Liver (tissue), 9 donors: Measurements from ENCODE around the gene NEDD4. TPM values are rescaled to one million over a fixed set of nuclear protein-coding genes. Genes with fewer than 3 reads are reported as not detected.

ENCODE experiments used
- DNase-seq: peaks from one replicate; pipeline ENCODE4 v3.0.0-alpha.2; 2017; ENCODE audit warnings: low spot score
- H3K27ac ChIP-seq, 2 donors: one replicate each; pipeline ENCODE4 v1.7.0; 2013; ENCODE audit warnings: inconsistent platforms in 2 of 2, low read length in 2 of 2, control low read depth in 1 of 2, low read depth in 1 of 2, mild to moderate bottlenecking in 1 of 2
- H3K27me3 ChIP-seq, 4 donors: one replicate each; pipeline versions ENCODE4 v1.6.1 to v1.7.0; 2013; ENCODE audit warnings: low read length in 3 of 4, inconsistent platforms in 1 of 4, mild to moderate bottlenecking in 1 of 4, moderate library complexity in 1 of 4; ENCODE audit not compliant: control insufficient read depth in 4 of 4, insufficient read depth in 4 of 4
- H3K36me3 ChIP-seq, 4 donors: one replicate each; pipeline versions ENCODE4 v1.6.1 to v1.7.0; 2013; ENCODE audit warnings: low read length in 3 of 4, mild to moderate bottlenecking in 3 of 4, low read depth in 1 of 4, moderate library complexity in 1 of 4; ENCODE audit not compliant: control insufficient read depth in 4 of 4, insufficient read depth in 3 of 4
- H3K4me1 ChIP-seq, 4 donors: one replicate each; pipeline versions ENCODE4 v1.6.1 to v1.7.0; 2013; ENCODE audit warnings: low read length in 3 of 4, mild to moderate bottlenecking in 3 of 4, moderate library complexity in 1 of 4; ENCODE audit not compliant: control insufficient read depth in 4 of 4, insufficient read depth in 4 of 4
- H3K4me3 ChIP-seq, 3 donors: one replicate each; pipeline versions ENCODE4 v1.6.1 to v1.7.0; 2013; ENCODE audit warnings: low read length in 3 of 3, control low read depth in 1 of 3, low read depth in 1 of 3, mild to moderate bottlenecking in 1 of 3
- H3K9ac ChIP-seq, 2 donors: one replicate each; pipeline ENCODE4 v1.7.0; 2013; ENCODE audit warnings: low read length in 2 of 2, mild to moderate bottlenecking in 2 of 2, moderate library complexity in 2 of 2, control low read depth in 1 of 2, low read depth in 1 of 2
- H3K9me3 ChIP-seq, 4 donors: one replicate each; pipeline versions ENCODE4 v1.6.1 to v1.7.0; 2013; ENCODE audit warnings: low read length in 3 of 4; ENCODE audit not compliant: control insufficient read depth in 4 of 4
- CTCF ChIP-seq: fragments of 150-350 bp; IDR thresholded peaks from 2 replicates; pipeline ENCODE4 v1.5.1; 2017; ENCODE audit warnings: improper control_type of control experiment, low read depth, low read length; ENCODE audit not compliant: missing input control
- EGR1 ChIP-seq, 2 donors: IDR thresholded peaks; 2 replicates each; pipeline ENCODE4 v1.6.1; 2016 to 2018; ENCODE audit warnings: antibody characterized with exemption in 2 of 2, low read depth in 2 of 2
- FOXA1 ChIP-seq: IDR thresholded peaks from 2 replicates; pipeline ENCODE4 v1.6.1; 2016; ENCODE audit warnings: antibody characterized with exemption
- FOXA2 ChIP-seq: IDR thresholded peaks from 2 replicates; pipeline ENCODE4 v1.6.1; 2016; ENCODE audit warnings: antibody characterized with exemption
- GABPA ChIP-seq, 2 donors: IDR thresholded peaks in 1 of 2; conservative IDR thresholded peaks in 1 of 2; 2 replicates each; pipeline ENCODE4 v1.6.1; 2016; ENCODE audit warnings: antibody characterized with exemption in 2 of 2, mild to moderate bottlenecking in 1 of 2, moderate library complexity in 1 of 2
- HNF4A ChIP-seq, 2 donors: conservative IDR thresholded peaks; 2 replicates each; pipeline ENCODE4 v1.6.1; 2016; ENCODE audit warnings: antibody characterized with exemption in 2 of 2, mild to moderate bottlenecking in 2 of 2
- HNF4G ChIP-seq: IDR thresholded peaks from 2 replicates; pipeline ENCODE4 v1.6.1; 2016; ENCODE audit warnings: antibody characterized with exemption
- JUND ChIP-seq, 2 donors: IDR thresholded peaks; 2 replicates each; pipeline ENCODE4 v1.6.1; 2016; ENCODE audit warnings: antibody characterized with exemption in 2 of 2
- MAX ChIP-seq: IDR thresholded peaks from 2 replicates; pipeline ENCODE4 v1.6.1; 2016; ENCODE audit warnings: antibody characterized with exemption
- NR2F2 ChIP-seq: IDR thresholded peaks from 2 replicates; pipeline ENCODE4 v1.6.1; 2016; ENCODE audit warnings: antibody characterized with exemption
- RAD21 ChIP-seq, 2 donors: IDR thresholded peaks; 2 replicates each; pipeline ENCODE4 v1.6.1; 2016; ENCODE audit warnings: antibody characterized with exemption in 2 of 2, mild to moderate bottlenecking in 2 of 2
- RXRA ChIP-seq, 2 donors: IDR thresholded peaks; 2 replicates each; pipeline ENCODE4 v1.6.1; 2017 to 2018; ENCODE audit warnings: antibody characterized with exemption in 2 of 2, mild to moderate bottlenecking in 1 of 2
- SP1 ChIP-seq: IDR thresholded peaks from 2 replicates; pipeline ENCODE4 v1.6.1; 2018; ENCODE audit warnings: antibody characterized with exemption, mild to moderate bottlenecking
- TAF1 ChIP-seq: conservative IDR thresholded peaks from 2 replicates; pipeline ENCODE4 v1.6.1; 2016; ENCODE audit warnings: antibody characterized with exemption, mild to moderate bottlenecking
- YY1 ChIP-seq: IDR thresholded peaks from 2 replicates; pipeline ENCODE4 v1.6.1; 2016; ENCODE audit warnings: antibody characterized with exemption, mild to moderate bottlenecking
- ZBTB33 ChIP-seq: IDR thresholded peaks from 2 replicates; pipeline ENCODE4 v1.6.1; 2016; ENCODE audit warnings: antibody characterized with exemption
- WGBS: extraction: QIAGEN DNeasy Blood & Tissue Kit; methylation state at CpG from one replicate; pipeline ENCODE4 v1.1.7; 2013; 5-methylcytosine and 5-hydroxymethylcytosine counted together
- polyA plus RNA-seq, 2 donors: library from polyadenylated mRNA; stranded (reverse) in 1 of 2; unstranded in 1 of 2; fragments of 200-250 nt in 1 of 2; fragments of >200 nt in 1 of 2; fragmentation: Nextera tagmentation in 1 of 2; extraction: Ambion mirVana in 1 of 2; gene quantifications; one replicate each; pipeline versions ENCODE4 v1.2.1 to v1.2.3, GENCODE V29; 2013 to 2015
- total RNA-seq, 2 donors: library from RNA; depleted of rRNA; stranded (reverse); fragments of >200 nt; gene quantifications; one replicate each; pipeline ENCODE4 v1.2.3, GENCODE V29; 2014
- TF ChIP-seq, protein P1 (sequence below): IDR thresholded peaks from 2 replicates; pipeline ENCODE4 v1.6.1; 2016; ENCODE audit warnings: antibody characterized with exemption
- TF ChIP-seq, protein P2 (sequence below): IDR thresholded peaks from 2 replicates; pipeline ENCODE4 v1.6.1; 2016; ENCODE audit warnings: antibody characterized with exemption, mild to moderate bottlenecking
- donor health status: healthy.
- donor health status: healthy.
- donor health status: healthy.
- donor health status: healthy.
- donor health status: healthy.

Gene NEDD4
- total and polyA plus RNA-seq, 4 donors, result 9.1 to 17.5 (median 12.4) TPM

- Histone ChIP-seq H3K36me3 (no peaks in the 10 kb centered on the region), H3K9ac (no peak overlapping the region), H3K4me1 (no peaks in the 10 kb centered on the region), H3K27me3 (no peaks in the 10 kb centered on the region), H3K27ac (no peak overlapping the region), H3K9me3 (no peaks in the 10 kb centered on the region), H3K4me3 (no peak overlapping the region)
- no peak for TF ChIP-seq EGR1 (IDR thresholded peaks at IDR 0.05; ENCODE audit: low read depth in 2 of 2)
- TF ChIP-seq GABPA (IDR thresholded peaks at IDR 0.05 in 1 of 2, conservative IDR thresholded peaks at IDR 0.05 in 1 of 2), result no peak
- TF ChIP-seq MAX, result no peak
- no peak for TF ChIP-seq JUND (IDR thresholded peaks at IDR 0.05)
- TF ChIP-seq, protein P1, sequence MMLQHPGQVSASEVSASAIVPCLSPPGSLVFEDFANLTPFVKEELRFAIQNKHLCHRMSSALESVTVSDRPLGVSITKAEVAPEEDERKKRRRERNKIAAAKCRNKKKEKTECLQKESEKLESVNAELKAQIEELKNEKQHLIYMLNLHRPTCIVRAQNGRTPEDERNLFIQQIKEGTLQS, result no peak
- no peak for TF ChIP-seq SP1
- no peak for TF ChIP-seq ZBTB33
- TF ChIP-seq FOXA1, result no peak
- TF ChIP-seq RXRA (IDR thresholded peaks at IDR 0.05), result no peak
- no peak for TF ChIP-seq NR2F2
- TF ChIP-seq YY1, result no peak
- no peak for TF ChIP-seq RAD21 (IDR thresholded peaks at IDR 0.05)
- TF ChIP-seq FOXA2, result no peak
- no peak for TF ChIP-seq TAF1
- TF ChIP-seq HNF4A (conservative IDR thresholded peaks at IDR 0.05), result no peak
- TF ChIP-seq CTCF, result no peak
- no peak for TF ChIP-seq HNF4G
- TF ChIP-seq, protein P2, sequence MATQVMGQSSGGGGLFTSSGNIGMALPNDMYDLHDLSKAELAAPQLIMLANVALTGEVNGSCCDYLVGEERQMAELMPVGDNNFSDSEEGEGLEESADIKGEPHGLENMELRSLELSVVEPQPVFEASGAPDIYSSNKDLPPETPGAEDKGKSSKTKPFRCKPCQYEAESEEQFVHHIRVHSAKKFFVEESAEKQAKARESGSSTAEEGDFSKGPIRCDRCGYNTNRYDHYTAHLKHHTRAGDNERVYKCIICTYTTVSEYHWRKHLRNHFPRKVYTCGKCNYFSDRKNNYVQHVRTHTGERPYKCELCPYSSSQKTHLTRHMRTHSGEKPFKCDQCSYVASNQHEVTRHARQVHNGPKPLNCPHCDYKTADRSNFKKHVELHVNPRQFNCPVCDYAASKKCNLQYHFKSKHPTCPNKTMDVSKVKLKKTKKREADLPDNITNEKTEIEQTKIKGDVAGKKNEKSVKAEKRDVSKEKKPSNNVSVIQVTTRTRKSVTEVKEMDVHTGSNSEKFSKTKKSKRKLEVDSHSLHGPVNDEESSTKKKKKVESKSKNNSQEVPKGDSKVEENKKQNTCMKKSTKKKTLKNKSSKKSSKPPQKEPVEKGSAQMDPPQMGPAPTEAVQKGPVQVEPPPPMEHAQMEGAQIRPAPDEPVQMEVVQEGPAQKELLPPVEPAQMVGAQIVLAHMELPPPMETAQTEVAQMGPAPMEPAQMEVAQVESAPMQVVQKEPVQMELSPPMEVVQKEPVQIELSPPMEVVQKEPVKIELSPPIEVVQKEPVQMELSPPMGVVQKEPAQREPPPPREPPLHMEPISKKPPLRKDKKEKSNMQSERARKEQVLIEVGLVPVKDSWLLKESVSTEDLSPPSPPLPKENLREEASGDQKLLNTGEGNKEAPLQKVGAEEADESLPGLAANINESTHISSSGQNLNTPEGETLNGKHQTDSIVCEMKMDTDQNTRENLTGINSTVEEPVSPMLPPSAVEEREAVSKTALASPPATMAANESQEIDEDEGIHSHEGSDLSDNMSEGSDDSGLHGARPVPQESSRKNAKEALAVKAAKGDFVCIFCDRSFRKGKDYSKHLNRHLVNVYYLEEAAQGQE, result no peak
- 82% methylated on average over 3 of the region's 3 CpGs for WGBS
- no peak for DNase-seq
Measured at GRCh38 chr15:55782901-55783300, 210.5 kb downstream of the NEDD4 start.
